Endothelial cell (in vitro differentiated cells): ENCODE measurements around the gene TTK. TPM values are rescaled to one million over a fixed set of nuclear protein-coding genes. Genes with fewer than 3 reads are reported as not detected.

Experiments used
- DNase-seq: peaks from one replicate; pipeline ENCODE4 v3.0.0; 2021; ENCODE audit warnings: low spot score
- H3K27ac Mint-ChIP-seq: one replicate; pipeline ENCODE4 v1.8.0; 2021; ENCODE audit warnings: mixed read lengths, inconsistent platforms; ENCODE audit not compliant: unreplicated experiment
- H3K27me3 Mint-ChIP-seq: one replicate; pipeline ENCODE4 v1.8.0; 2021; ENCODE audit warnings: mild to moderate bottlenecking, moderate library complexity, mixed read lengths, inconsistent platforms; ENCODE audit not compliant: unreplicated experiment
- H3K36me3 Mint-ChIP-seq: one replicate; pipeline ENCODE4 v1.8.0; 2021; ENCODE audit warnings: mild to moderate bottlenecking, low read depth, mixed read lengths, inconsistent platforms; ENCODE audit not compliant: unreplicated experiment
- H3K4me1 Mint-ChIP-seq: one replicate; pipeline ENCODE4 v1.8.0; 2021; ENCODE audit warnings: mild to moderate bottlenecking, mixed read lengths, inconsistent platforms; ENCODE audit not compliant: unreplicated experiment
- H3K4me3 Mint-ChIP-seq: one replicate; pipeline ENCODE4 v1.8.0; 2021; ENCODE audit warnings: mild to moderate bottlenecking, mixed read lengths, inconsistent platforms; ENCODE audit not compliant: unreplicated experiment
- H3K9me3 Mint-ChIP-seq: one replicate; pipeline ENCODE4 v1.8.0; 2021; ENCODE audit warnings: mixed read lengths, inconsistent platforms; ENCODE audit not compliant: unreplicated experiment
- CTCF ChIP-seq: fragments of 200-600 bp; sonication (generic); IDR thresholded peaks from one replicate; pipeline ENCODE4 v1.5.0; 2021; ENCODE audit warnings: antibody characterized with exemption; ENCODE audit not compliant: unreplicated experiment
- total RNA-seq: library from RNA; stranded (reverse); fragmentation: NEBNext Ultra II Directional; extraction: Animal tissue kit (Norgen Biotek cat#: 25700); gene quantifications from one replicate; pipeline ENCODE4 v1.2.1, GENCODE V29; 2021; ENCODE audit not compliant: unreplicated experiment

TTK gene
- total RNA-seq, 1 donor from 2014 or later, result 6.6 TPM

DNA sequence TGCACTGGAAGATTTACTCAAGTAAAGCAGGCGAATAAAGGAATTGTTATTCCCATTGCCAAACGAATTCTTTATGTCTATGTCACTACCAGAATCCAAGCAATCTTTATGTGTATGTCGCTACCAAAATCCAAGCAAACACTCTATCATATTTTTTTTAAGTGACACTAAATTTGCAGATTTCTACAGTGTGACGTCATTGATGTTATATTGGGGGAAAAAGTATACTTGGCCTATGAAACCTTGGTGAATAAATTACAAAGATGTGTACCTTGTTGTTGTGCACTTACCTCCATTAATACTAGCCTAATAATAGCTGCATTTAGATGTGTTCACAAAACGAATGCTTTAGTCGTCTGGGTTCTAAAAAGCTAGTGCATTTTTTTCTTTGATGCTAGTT is 957 bp downstream of the TTK start:
- Mint-ChIP-seq H3K4me1 (peaks cover 11% of the 10 kb centered on the region), H3K27me3 (peaks cover 5% of the 10 kb centered on the region), H3K4me3 (peak overlapping the region; percentile 95), H3K36me3 (no peaks in the 10 kb centered on the region), H3K9me3 (no peaks in the 10 kb centered on the region), H3K27ac (no peak overlapping the region)
- no peak for DNase-seq
- no peak for TF ChIP-seq CTCF

DNA sequence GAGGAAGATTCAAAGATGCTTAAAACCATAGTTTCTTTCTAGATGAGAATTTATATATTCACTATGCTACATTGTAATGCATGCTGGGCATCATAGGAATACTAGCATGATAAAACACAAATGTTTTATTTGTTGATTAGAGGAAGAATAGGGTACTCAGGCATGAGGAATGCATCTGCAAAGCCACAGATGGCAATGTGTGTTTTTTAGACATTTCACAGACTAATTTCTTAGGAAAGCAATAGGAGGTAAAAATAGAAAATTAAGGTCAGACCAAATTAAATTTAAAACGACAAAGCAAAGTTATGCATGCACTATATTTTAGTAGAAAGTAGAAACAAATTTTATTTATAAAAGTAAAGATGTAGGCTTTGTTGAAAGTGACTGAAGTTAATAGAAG is 2.1 kb downstream of the TTK start:
- Mint-ChIP-seq H3K4me3 (no peak overlapping the region), H3K27ac (no peak overlapping the region), H3K36me3 (no peaks in the 10 kb centered on the region), H3K9me3 (no peaks in the 10 kb centered on the region), H3K4me1 (peaks cover 11% of the 10 kb centered on the region), H3K27me3 (peaks cover 5% of the 10 kb centered on the region)
- no peak for DNase-seq
- TF ChIP-seq CTCF, result no peak

DNA sequence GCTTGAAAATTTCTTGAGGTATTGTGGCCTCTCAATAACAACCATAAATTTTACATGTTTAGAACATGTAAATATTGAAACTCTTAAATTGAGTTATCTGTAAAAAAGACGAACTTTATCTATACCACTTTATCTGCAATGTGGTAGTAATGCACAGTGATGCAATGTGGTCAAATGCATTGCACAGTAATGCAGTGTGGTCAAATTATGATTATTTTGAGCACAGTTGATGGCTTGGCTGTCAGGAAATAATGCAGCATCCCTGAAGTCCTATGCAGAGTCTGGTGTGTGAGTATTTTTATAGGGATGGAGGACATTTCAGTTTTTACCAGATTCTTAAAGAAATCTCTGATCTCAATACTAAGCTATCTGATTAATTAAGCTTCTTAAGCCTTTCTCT is 5.1 kb downstream of the TTK start:
- DNase-seq, result no peak
- Mint-ChIP-seq H3K27me3 (peaks cover 4% of the 10 kb centered on the region), H3K27ac (no peak overlapping the region), H3K4me1 (peaks cover 11% of the 10 kb centered on the region), H3K4me3 (no peak overlapping the region), H3K9me3 (no peaks in the 10 kb centered on the region), H3K36me3 (no peaks in the 10 kb centered on the region)
- no peak for TF ChIP-seq CTCF

- Mint-ChIP-seq H3K4me3 (no peak overlapping the region), H3K4me1 (peaks cover 4% of the 10 kb centered on the region), H3K9me3 (no peaks in the 10 kb centered on the region), H3K36me3 (no peaks in the 10 kb centered on the region), H3K27ac (no peak overlapping the region), H3K27me3 (no peaks in the 10 kb centered on the region)
- no peak for TF ChIP-seq CTCF
- DNase-seq, result no peak
Measured at GRCh38 chr6:80010288-80010687, 5.8 kb downstream of the TTK start.

GRCh38 chr6:80015839-80016435 is 11.5 kb downstream of the TTK start:
- Mint-ChIP-seq H3K9me3 (no peaks in the 10 kb centered on the region), H3K36me3 (peaks cover 3% of the 10 kb centered on the region), H3K27ac (no peak overlapping the region), H3K4me1 (no peaks in the 10 kb centered on the region), H3K27me3 (no peaks in the 10 kb centered on the region), H3K4me3 (no peak overlapping the region)
- no peak for DNase-seq
- no peak for TF ChIP-seq CTCF
